Measurements from ENCODE around the gene PNPLA7. TPM values are rescaled to one million over a fixed set of nuclear protein-coding genes. Genes with fewer than 3 reads are reported as not detected.

PNPLA7 gene
- total RNA-seq, 4 donors from 2014 or later: 0.26 to 25.7 (median 3.4) TPM

DNA sequence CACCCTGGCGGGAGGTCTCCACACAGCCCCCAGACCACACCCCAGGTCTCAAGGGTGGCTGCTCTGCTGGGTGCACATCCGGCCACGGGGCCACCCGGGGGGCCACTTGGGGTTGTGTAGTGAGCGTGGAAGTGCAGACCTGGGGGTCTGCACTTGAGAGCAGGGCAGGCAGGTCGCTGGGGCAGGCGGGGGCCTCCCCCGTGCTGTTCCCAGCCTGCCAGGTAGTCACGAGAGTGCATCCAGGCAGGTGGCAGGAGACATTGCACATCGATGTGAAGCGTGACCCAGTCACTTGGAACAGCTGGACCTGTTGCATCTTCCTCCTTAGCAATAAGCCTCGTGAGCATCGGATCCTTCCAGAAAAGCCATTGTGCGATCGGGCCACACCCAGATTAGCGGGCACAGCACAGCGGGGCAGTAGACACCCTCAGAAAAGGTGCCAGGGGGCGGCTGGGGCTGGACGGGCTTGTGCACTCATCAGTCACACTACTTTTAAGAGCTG is 104.2 kb downstream of the PNPLA7 start:
- DNase-seq: no peak
- Histone ChIP-seq H3K4me3 (no peak overlapping the region), H3K9me3 (no peaks in the 10 kb centered on the region), H3K27me3 (peaks cover 0 to 5% of the 10 kb centered on the region in 2 donors), H3K36me3 (no peaks in the 10 kb centered on the region), H3K4me1 (no peaks in the 10 kb centered on the region), H3K27ac (no peak overlapping the region)
- intact Hi-C loops (cut with DNase I; ENCODE audit: low total_unique reads): no loop called here
- TF ChIP-seq CTCF (IDR thresholded peaks at IDR 0.05): no peak
- TF ChIP-seq POLR2A (IDR thresholded peaks at IDR 0.05): no peak

DNA sequence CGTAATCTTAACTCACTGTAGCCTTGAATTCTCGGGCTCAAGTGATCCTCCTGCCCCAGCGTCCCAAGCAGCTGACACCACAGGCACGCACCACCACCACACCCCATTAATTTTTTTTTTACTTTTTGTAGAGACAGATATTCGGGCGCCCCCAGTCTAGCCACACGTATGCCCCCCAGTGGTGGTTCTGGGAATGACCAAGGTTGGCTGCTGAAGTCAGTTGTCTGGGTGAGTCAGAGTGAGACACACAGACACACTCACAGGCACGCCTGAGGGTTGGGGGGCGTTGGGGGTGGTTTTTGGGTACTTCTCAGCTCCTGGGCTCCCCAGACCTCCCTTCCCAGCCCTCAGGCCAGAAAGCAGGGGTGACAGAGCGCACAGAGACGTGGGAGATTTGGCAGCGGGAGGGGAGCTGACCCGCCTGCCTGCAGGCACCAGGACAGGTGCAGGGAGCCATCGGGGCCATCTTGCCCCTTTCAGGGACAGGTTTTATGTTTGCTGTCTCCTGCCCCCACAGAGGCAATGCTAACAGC is 104.9 kb downstream of the PNPLA7 start:
- TF ChIP-seq POLR2A (IDR thresholded peaks at IDR 0.05) (no peak), CTCF (IDR thresholded peaks at IDR 0.05) (peak; percentile 56 to 78 (median 73))
- H3K4me3 ChIP-seq: no peak overlapping the region
- no peaks in the 10 kb centered on the region for H3K9me3 ChIP-seq
- peak; percentile 69 to 74 for DNase-seq
- H3K4me1 ChIP-seq: no peaks in the 10 kb centered on the region
- H3K36me3 ChIP-seq: no peaks in the 10 kb centered on the region
- intact Hi-C loops (cut with DNase I; ENCODE audit: low total_unique reads): no loop called here
- H3K27ac ChIP-seq: no peak overlapping the region
- H3K27me3 ChIP-seq: peaks cover 0 to 5% of the 10 kb centered on the region in 2 donors

DNA sequence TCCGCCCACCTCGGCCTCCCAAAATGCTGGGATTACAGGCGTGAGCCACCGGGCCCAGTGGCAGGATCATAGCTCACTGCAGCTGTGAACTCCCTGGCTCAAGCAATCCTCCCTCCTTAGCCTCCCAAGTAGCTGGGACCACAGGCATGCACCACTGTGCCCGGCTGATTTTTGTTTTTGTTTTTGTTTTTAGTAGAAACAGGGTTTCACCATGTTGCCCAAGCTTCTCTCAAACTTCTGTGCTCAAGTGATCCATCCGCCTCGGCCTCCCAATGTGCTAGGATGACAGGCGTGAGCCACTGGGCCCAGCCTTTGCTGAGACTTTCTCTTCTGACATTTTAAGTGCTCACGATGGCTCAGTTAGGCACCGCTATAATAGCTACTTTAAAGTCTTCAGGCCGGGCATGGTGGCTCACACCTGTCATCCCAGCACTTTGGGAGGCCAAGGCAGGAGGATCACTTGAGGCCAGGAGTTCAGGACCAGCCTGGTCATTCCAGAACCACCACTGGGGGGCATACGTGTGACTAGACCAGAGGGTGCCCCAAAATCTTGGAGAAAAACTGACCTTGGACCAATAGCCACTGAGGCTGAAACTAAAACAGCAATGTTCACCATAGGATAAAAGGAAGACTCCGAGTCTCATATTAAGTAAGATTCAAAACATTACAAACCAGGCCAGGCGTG is 106.0 kb downstream of the PNPLA7 start:
- Histone ChIP-seq H3K27ac (no peak overlapping the region), H3K36me3 (no peaks in the 10 kb centered on the region), H3K9me3 (no peaks in the 10 kb centered on the region), H3K4me1 (no peaks in the 10 kb centered on the region), H3K4me3 (no peak overlapping the region), H3K27me3 (peaks cover 0 to 5% of the 10 kb centered on the region in 2 donors)
- intact Hi-C loops (cut with DNase I; ENCODE audit: low total_unique reads): no loop called here
- DNase-seq: no peak
- TF ChIP-seq POLR2A (IDR thresholded peaks at IDR 0.05) (no peak), CTCF (IDR thresholded peaks at IDR 0.05) (no peak)

- Histone ChIP-seq H3K27me3 (peaks cover 0 to 5% of the 10 kb centered on the region in 2 donors), H3K27ac (no peak overlapping the region), H3K4me3 (no peak overlapping the region), H3K9me3 (no peaks in the 10 kb centered on the region), H3K4me1 (no peaks in the 10 kb centered on the region), H3K36me3 (no peaks in the 10 kb centered on the region)
- intact Hi-C loops (cut with DNase I; ENCODE audit: low total_unique reads): no loop called here
- TF ChIP-seq CTCF (IDR thresholded peaks at IDR 0.05): no peak
- no peak for TF ChIP-seq POLR2A (IDR thresholded peaks at IDR 0.05)
- DNase-seq: no peak
Measured at GRCh38 chr9:137441935-137442321, 108.3 kb downstream of the PNPLA7 start.

GRCh38 chr9:137441289-137441934 is 108.8 kb downstream of the PNPLA7 start, which contains the start of gene ENTPD8:
Gene ENTPD8, minus strand, starts transcription at chr9:137441357. Its CDS starts 3,072 bp downstream, at chr9:137438285.
- no peak for DNase-seq
- no peaks in the 10 kb centered on the region for H3K4me1 ChIP-seq
- no peak within 1 kb of the TSS for H3K4me3 ChIP-seq
- intact Hi-C loops (cut with DNase I; ENCODE audit: low total_unique reads): no loop called here
- no peaks in the 10 kb centered on the region for H3K9me3 ChIP-seq
- H3K36me3 ChIP-seq: no peaks in the 10 kb centered on the region
- H3K27ac ChIP-seq: no peak within 1 kb of the TSS
- TF ChIP-seq POLR2A (IDR thresholded peaks at IDR 0.05) (no peak), CTCF (IDR thresholded peaks at IDR 0.05) (no peak)
- peaks cover 0 to 5% of the 10 kb centered on the region in 2 donors for H3K27me3 ChIP-seq
